ENCODE measurements around the gene GRN.
A peak's percentile ranks its signal among the peaks of the same experiment; 100 is the strongest.

The GRN gene

GRCh38 chr17:44344939-44345453, at the start of gene GRN:
Gene GRN, plus strand, starts transcription at chr17:44345302. Its CDS starts 3,863 bp downstream, at chr17:44349165.
- no peaks in the 10 kb centered on the region for H3K36me3 ChIP-seq (ENCODE audit: insufficient read depth, low read length)
- peak; percentile 99 for DNase-seq (ENCODE audit: low read depth, low spot score)
- TF ChIP-seq EZH2 (IDR thresholded peaks at IDR 0.05) (no peak), POLR2AphosphoS5 (IDR thresholded peaks at IDR 0.05; ENCODE audit: borderline replicate concordance, low read depth, low read length) (peak; percentile 76), FOXP2 (optimal IDR thresholded peaks at IDR 0.05; ENCODE audit: control extremely low read depth, extremely low read length, insufficient read depth) (no peak)
- H3K9me3 ChIP-seq (ENCODE audit: low read depth, low read length) = no peaks in the 10 kb centered on the region
- H3K4me3 ChIP-seq = peak within 1 kb of the TSS; percentile 88
- no peak within 1 kb of the TSS for H3K27ac ChIP-seq
- H3K9ac ChIP-seq (ENCODE audit: insufficient read length) = peak within 1 kb of the TSS; percentile 70

- no peak for TF ChIP-seq FOXP2 (optimal IDR thresholded peaks at IDR 0.05; ENCODE audit: control extremely low read depth, extremely low read length, insufficient read depth)
- no peak for TF ChIP-seq POLR2AphosphoS5 (IDR thresholded peaks at IDR 0.05; ENCODE audit: borderline replicate concordance, low read depth, low read length)
- Histone ChIP-seq H3K27ac (no peak overlapping the region), H3K36me3 (ENCODE audit: insufficient read depth, low read length) (no peaks in the 10 kb centered on the region), H3K9me3 (ENCODE audit: low read depth, low read length) (no peaks in the 10 kb centered on the region), H3K4me3 (no peak overlapping the region), H3K9ac (ENCODE audit: insufficient read length) (no peak overlapping the region)
- no peak for DNase-seq (ENCODE audit: low read depth, low spot score)
Observed at GRCh38 chr17:44297975-44298374, 47.1 kb upstream of the GRN start.

GRCh38 chr17:44304651-44305050, 40.5 kb upstream of the GRN start:
- H3K27ac ChIP-seq = no peak overlapping the region
- peak overlapping the region; percentile 9; the same call in 1 of the 2 replicates for H3K4me3 ChIP-seq
- DNase-seq (ENCODE audit: low read depth, low spot score) = no peak
- H3K9me3 ChIP-seq (ENCODE audit: low read depth, low read length) = no peaks in the 10 kb centered on the region
- no peaks in the 10 kb centered on the region for H3K36me3 ChIP-seq (ENCODE audit: insufficient read depth, low read length)
- no peak overlapping the region for H3K9ac ChIP-seq (ENCODE audit: insufficient read length)
- TF ChIP-seq EZH2 (IDR thresholded peaks at IDR 0.05) (no peak), FOXP2 (optimal IDR thresholded peaks at IDR 0.05; ENCODE audit: control extremely low read depth, extremely low read length, insufficient read depth) (no peak)

- Histone ChIP-seq H3K36me3 (ENCODE audit: insufficient read depth, low read length) (no peaks in the 10 kb centered on the region), H3K4me3 (peak overlapping the region; percentile 69), H3K27ac (no peak overlapping the region), H3K9me3 (ENCODE audit: low read depth, low read length) (no peaks in the 10 kb centered on the region), H3K9ac (ENCODE audit: insufficient read length) (no peak overlapping the region)
- DNase-seq (ENCODE audit: low read depth, low spot score) = no peak
- no peak for TF ChIP-seq POLR2AphosphoS5 (IDR thresholded peaks at IDR 0.05; ENCODE audit: borderline replicate concordance, low read depth, low read length)
- no peak for TF ChIP-seq FOXP2 (optimal IDR thresholded peaks at IDR 0.05; ENCODE audit: control extremely low read depth, extremely low read length, insufficient read depth)
- no peak for TF ChIP-seq EZH2 (IDR thresholded peaks at IDR 0.05)
Observed at GRCh38 chr17:44307387-44308186, 37.5 kb upstream of the GRN start.

GRCh38 chr17:44308320-44308818, 36.7 kb upstream of the GRN start, which contains the start of gene RUNDC3A:
Gene RUNDC3A, plus strand, starts transcription at chr17:44308601. Its CDS starts 232 bp downstream, at chr17:44308833.
- Histone ChIP-seq H3K9me3 (ENCODE audit: low read depth, low read length) (no peaks in the 10 kb centered on the region), H3K36me3 (ENCODE audit: insufficient read depth, low read length) (no peaks in the 10 kb centered on the region), H3K9ac (ENCODE audit: insufficient read length) (no peak within 1 kb of the TSS), H3K4me3 (peak within 1 kb of the TSS; percentile 69), H3K27ac (no peak within 1 kb of the TSS)
- no peak for DNase-seq (ENCODE audit: low read depth, low spot score)
- TF ChIP-seq EZH2 (IDR thresholded peaks at IDR 0.05) (no peak), FOXP2 (optimal IDR thresholded peaks at IDR 0.05; ENCODE audit: control extremely low read depth, extremely low read length, insufficient read depth) (no peak), POLR2AphosphoS5 (IDR thresholded peaks at IDR 0.05; ENCODE audit: borderline replicate concordance, low read depth, low read length) (no peak)

GRCh38 chr17:44308865-44309264, 36.2 kb upstream of the GRN start:
- no peak overlapping the region for H3K27ac ChIP-seq
- no peak overlapping the region; the same call in 1 of the 2 replicates for H3K4me3 ChIP-seq
- no peak overlapping the region for H3K9ac ChIP-seq (ENCODE audit: insufficient read length)
- H3K36me3 ChIP-seq (ENCODE audit: insufficient read depth, low read length) = no peaks in the 10 kb centered on the region
- TF ChIP-seq FOXP2 (optimal IDR thresholded peaks at IDR 0.05; ENCODE audit: control extremely low read depth, extremely low read length, insufficient read depth) (no peak), POLR2AphosphoS5 (IDR thresholded peaks at IDR 0.05; ENCODE audit: borderline replicate concordance, low read depth, low read length) (no peak), EZH2 (IDR thresholded peaks at IDR 0.05) (no peak)
- H3K9me3 ChIP-seq (ENCODE audit: low read depth, low read length) = no peaks in the 10 kb centered on the region
- no peak for DNase-seq (ENCODE audit: low read depth, low spot score)

- Histone ChIP-seq H3K36me3 (ENCODE audit: insufficient read depth, low read length) (no peaks in the 10 kb centered on the region), H3K4me3 (no peak overlapping the region), H3K27ac (no peak overlapping the region), H3K9ac (ENCODE audit: insufficient read length) (no peak overlapping the region), H3K9me3 (ENCODE audit: low read depth, low read length) (no peaks in the 10 kb centered on the region)
- TF ChIP-seq FOXP2 (optimal IDR thresholded peaks at IDR 0.05; ENCODE audit: control extremely low read depth, extremely low read length, insufficient read depth) = no peak
- no peak for TF ChIP-seq POLR2AphosphoS5 (IDR thresholded peaks at IDR 0.05; ENCODE audit: borderline replicate concordance, low read depth, low read length)
- TF ChIP-seq EZH2 (IDR thresholded peaks at IDR 0.05) = no peak
- DNase-seq (ENCODE audit: low read depth, low spot score) = no peak
Observed at GRCh38 chr17:44309472-44309871, 35.6 kb upstream of the GRN start.

- TF ChIP-seq POLR2AphosphoS5 (IDR thresholded peaks at IDR 0.05; ENCODE audit: borderline replicate concordance, low read depth, low read length) (no peak), EZH2 (IDR thresholded peaks at IDR 0.05) (no peak), FOXP2 (optimal IDR thresholded peaks at IDR 0.05; ENCODE audit: control extremely low read depth, extremely low read length, insufficient read depth) (no peak)
Observed at GRCh38 chr17:44310188-44310587, 34.9 kb upstream of the GRN start.

More at GRCh38 chr17:44310188-44310587, 34.9 kb upstream of the GRN start:
- no peak overlapping the region for H3K9ac ChIP-seq (ENCODE audit: insufficient read length)
- no peak overlapping the region for H3K4me3 ChIP-seq
- H3K9me3 ChIP-seq (ENCODE audit: low read depth, low read length) = no peaks in the 10 kb centered on the region
- H3K36me3 ChIP-seq (ENCODE audit: insufficient read depth, low read length) = no peaks in the 10 kb centered on the region
- no peak for DNase-seq (ENCODE audit: low read depth, low spot score)
- no peak overlapping the region for H3K27ac ChIP-seq

All from SK-N-MC (cell line).